ENCODE data around the gene KRT83. TPM values are rescaled to one million over a fixed set of nuclear protein-coding genes. Genes with fewer than 3 reads are reported as not detected.

KRT83 gene
- total RNA-seq, 4 donors from 2014 or later: not detected

DNA sequence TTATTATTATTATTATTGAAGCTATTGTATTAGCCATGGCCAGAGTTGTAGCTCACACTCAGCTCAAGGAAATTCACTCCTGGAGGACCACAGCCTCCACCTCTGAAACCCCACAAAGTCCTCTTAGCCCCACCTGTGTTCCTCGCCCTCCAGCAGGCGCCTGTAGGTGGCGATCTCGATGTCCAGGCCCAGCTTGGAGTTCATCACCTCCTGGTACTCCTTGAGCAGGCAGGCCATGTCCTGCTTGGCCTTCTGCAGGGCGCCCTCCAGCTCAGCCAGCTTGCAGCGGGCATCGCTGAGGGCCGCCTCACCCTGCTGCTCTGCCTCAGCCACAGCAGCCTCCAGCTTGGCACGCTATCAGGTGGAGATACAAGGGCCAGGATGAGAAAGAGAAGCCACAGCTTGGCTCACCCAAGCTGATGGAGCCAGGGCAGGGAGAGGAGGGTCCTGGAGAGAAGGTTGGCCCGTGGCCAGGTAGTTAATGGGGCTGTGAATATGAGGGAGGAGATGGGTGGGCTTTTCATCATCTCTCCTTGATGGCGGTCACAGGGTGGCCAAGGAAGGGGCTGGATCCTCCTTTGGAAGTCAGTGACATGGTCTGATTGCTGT lies 41.0 kb upstream of the KRT83 start:
- Histone ChIP-seq H3K9me3 (no peaks in the 10 kb centered on the region), H3K27me3 (peaks cover 0 to 27% (median 0%) of the 10 kb centered on the region in 4 donors), H3K27ac (no peak overlapping the region), H3K4me1 (peaks cover 0 to 14% (median 0%) of the 10 kb centered on the region in 3 donors), H3K36me3 (no peaks in the 10 kb centered on the region), H3K4me3 (no peak overlapping the region)
- no peak for DNase-seq
- 54 to 82% methylated on average over 4 to 6 of the region's 11 CpGs for WGBS, 2 donors
- intact Hi-C loops (cut with DNase I): no loop called here
- TF ChIP-seq POLR2A (IDR thresholded peaks at IDR 0.05): no peak
- TF ChIP-seq, protein P1, sequence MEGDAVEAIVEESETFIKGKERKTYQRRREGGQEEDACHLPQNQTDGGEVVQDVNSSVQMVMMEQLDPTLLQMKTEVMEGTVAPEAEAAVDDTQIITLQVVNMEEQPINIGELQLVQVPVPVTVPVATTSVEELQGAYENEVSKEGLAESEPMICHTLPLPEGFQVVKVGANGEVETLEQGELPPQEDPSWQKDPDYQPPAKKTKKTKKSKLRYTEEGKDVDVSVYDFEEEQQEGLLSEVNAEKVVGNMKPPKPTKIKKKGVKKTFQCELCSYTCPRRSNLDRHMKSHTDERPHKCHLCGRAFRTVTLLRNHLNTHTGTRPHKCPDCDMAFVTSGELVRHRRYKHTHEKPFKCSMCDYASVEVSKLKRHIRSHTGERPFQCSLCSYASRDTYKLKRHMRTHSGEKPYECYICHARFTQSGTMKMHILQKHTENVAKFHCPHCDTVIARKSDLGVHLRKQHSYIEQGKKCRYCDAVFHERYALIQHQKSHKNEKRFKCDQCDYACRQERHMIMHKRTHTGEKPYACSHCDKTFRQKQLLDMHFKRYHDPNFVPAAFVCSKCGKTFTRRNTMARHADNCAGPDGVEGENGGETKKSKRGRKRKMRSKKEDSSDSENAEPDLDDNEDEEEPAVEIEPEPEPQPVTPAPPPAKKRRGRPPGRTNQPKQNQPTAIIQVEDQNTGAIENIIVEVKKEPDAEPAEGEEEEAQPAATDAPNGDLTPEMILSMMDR (IDR thresholded peaks at IDR 0.05): peak in 2 of 6 experiments; percentile 21 to 44

DNA sequence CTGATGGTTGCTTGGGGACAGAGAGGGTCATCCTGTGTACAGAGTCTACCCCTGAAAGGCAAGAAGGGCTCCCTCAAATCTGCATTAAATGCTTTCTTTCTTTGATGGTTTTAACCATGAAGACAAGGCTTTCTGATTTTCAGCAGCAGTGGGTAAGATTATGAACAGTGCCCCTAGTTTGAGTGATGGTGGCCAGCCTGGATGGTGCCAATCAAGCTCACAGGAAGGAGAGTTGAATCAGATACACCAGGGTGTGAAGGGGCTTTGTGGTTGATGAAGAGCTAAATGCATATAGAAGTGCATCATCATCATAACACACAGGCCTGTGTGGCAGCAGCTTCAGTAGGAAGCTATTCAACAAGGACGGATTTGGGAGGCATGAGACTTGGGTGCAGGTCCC lies 40.4 kb upstream of the KRT83 start:
- H3K4me3 ChIP-seq: no peak overlapping the region
- intact Hi-C loops (cut with DNase I): no loop called here
- WGBS, 2 donors: 92 to 93% methylated on average over 1 of the region's 1 CpG
- H3K36me3 ChIP-seq: no peaks in the 10 kb centered on the region
- no peak overlapping the region for H3K27ac ChIP-seq
- H3K27me3 ChIP-seq: peaks cover 0 to 32% (median 0%) of the 10 kb centered on the region in 4 donors
- no peak for TF ChIP-seq POLR2A (IDR thresholded peaks at IDR 0.05)
- TF ChIP-seq, protein P1 (IDR thresholded peaks at IDR 0.05): no peak
- peaks cover 0 to 14% (median 0%) of the 10 kb centered on the region in 3 donors for H3K4me1 ChIP-seq
- DNase-seq: no peak
- H3K9me3 ChIP-seq: no peaks in the 10 kb centered on the region

DNA sequence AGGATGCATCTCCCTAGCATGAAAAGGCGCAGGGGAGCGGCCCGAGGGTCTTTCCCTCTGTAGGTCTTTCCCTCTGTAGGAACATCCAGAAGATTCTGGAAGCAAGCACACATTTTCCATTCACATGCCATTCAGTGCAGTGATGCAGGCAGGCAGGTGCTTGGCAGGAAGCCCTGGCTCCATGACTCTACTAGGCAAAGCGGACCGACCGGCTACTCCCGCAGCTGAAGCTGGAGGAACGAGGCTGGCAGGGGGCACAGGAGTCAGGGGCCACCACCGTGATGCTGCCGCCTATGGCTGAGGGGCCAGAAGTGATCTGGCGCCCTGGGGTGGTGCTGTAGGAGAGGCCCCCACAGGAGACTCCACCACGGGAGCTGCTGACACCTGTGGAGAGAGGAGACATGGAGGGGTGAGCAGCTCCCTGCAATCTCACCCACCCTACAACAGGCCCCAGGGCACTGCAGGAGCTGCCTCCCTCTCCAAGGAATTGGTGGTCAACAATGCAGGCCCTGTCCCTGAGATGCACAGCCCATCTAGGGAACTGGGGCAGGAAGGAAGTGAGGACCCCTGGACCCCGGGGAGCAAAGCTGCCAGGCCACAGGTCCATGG lies 39.6 kb upstream of the KRT83 start:
- TF ChIP-seq POLR2A (IDR thresholded peaks at IDR 0.05): no peak
- TF ChIP-seq, protein P1 (IDR thresholded peaks at IDR 0.05): no peak
- no peaks in the 10 kb centered on the region for H3K36me3 ChIP-seq
- peaks cover 0 to 40% (median 0%) of the 10 kb centered on the region in 4 donors for H3K27me3 ChIP-seq
- peaks cover 0 to 14% (median 0%) of the 10 kb centered on the region in 3 donors for H3K4me1 ChIP-seq
- no peak overlapping the region for H3K27ac ChIP-seq
- intact Hi-C loops (cut with DNase I): no loop called here
- 54 to 55% methylated on average over 5 to 10 of the region's 13 CpGs for WGBS, 2 donors
- DNase-seq: no peak
- H3K4me3 ChIP-seq: no peak overlapping the region
- no peaks in the 10 kb centered on the region for H3K9me3 ChIP-seq

DNA sequence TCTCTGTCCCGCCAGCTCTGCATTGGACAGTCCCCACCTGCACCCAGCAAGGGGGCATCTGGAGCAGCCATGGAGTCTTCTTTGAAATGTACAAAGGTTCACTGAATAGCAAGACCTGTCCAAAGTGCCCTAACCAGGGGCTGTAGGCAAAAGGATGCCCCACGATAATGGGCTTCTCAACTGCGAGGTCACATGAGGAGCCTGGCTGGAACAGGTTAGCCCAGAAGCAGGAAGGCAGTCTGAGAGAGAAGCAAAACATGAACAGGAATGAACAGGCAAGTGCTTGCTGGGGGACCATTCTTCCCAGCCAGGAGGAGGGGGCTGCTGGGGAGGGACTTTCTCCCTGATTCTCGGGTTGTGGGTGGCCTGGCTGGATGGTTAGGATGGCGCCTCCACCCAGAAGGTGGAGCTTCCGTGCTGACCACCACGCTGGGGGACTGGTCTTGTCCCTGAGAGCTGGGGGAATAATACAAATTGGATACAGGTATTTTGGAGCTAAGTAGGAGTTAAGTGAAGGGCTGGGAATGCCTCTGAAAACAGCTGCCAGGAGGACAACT lies 39.0 kb upstream of the KRT83 start:
- DNase-seq: no peak
- intact Hi-C loops (cut with DNase I): no loop called here

More for the DNA sequence above, 39.0 kb upstream of the KRT83 start:
- 74 to 91% methylated on average over 4 to 7 of the region's 7 CpGs for WGBS, 2 donors
- H3K4me3 ChIP-seq: no peak overlapping the region
- H3K4me1 ChIP-seq: peaks cover 0 to 14% (median 0%) of the 10 kb centered on the region in 3 donors
- H3K36me3 ChIP-seq: no peaks in the 10 kb centered on the region
- no peak for TF ChIP-seq POLR2A (IDR thresholded peaks at IDR 0.05)
- TF ChIP-seq, protein P1 (IDR thresholded peaks at IDR 0.05): no peak
- no peak overlapping the region for H3K27ac ChIP-seq
- peaks cover 0 to 46% (median 0%) of the 10 kb centered on the region in 4 donors for H3K27me3 ChIP-seq
- H3K9me3 ChIP-seq: no peaks in the 10 kb centered on the region
